NB4 (cell line): ENCODE data around the gene PCDHAC2.

Source experiments
- MYC ChIP-seq: IDR thresholded peaks from 2 replicates; pipeline ENCODE4 v1.6.1; 2011; ENCODE audit warnings: low read depth, low read length
- POLR2A ChIP-seq: IDR thresholded peaks from 2 replicates; pipeline ENCODE4 v1.6.1; 2011; ENCODE audit warnings: mild to moderate bottlenecking; ENCODE audit not compliant: insufficient read length; ENCODE audit errors: extremely low read depth
- TF ChIP-seq, protein P1 (sequence below): IDR thresholded peaks from one replicate; pipeline ENCODE4 v1.5.1; 2012; ENCODE audit warnings: low read depth, low read length
- TF ChIP-seq, protein P2 (sequence below): IDR thresholded peaks from 2 replicates; pipeline ENCODE4 v1.6.1; 2011; ENCODE audit warnings: low read depth, low read length

DNA sequence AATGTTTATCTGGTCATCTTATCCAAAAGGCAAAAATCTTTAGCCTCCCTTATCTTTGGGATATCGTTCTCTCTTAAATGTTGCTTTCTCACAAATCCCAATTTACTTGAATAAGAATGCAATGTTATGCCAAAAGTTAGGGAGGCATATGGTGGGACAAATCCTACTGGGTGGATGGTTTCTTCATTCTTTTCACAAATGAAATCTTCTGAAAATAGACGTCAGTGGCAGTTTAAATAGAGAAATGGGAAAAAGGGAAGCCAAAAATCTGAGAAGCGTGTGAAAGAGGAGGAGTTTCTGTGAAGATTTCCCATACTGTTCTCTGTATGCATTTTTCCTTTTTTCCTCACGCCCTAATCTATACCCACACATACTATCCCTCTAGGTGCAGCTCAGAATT is 42.7 kb upstream of the PCDHAC2 start:
- TF ChIP-seq, protein P1, sequence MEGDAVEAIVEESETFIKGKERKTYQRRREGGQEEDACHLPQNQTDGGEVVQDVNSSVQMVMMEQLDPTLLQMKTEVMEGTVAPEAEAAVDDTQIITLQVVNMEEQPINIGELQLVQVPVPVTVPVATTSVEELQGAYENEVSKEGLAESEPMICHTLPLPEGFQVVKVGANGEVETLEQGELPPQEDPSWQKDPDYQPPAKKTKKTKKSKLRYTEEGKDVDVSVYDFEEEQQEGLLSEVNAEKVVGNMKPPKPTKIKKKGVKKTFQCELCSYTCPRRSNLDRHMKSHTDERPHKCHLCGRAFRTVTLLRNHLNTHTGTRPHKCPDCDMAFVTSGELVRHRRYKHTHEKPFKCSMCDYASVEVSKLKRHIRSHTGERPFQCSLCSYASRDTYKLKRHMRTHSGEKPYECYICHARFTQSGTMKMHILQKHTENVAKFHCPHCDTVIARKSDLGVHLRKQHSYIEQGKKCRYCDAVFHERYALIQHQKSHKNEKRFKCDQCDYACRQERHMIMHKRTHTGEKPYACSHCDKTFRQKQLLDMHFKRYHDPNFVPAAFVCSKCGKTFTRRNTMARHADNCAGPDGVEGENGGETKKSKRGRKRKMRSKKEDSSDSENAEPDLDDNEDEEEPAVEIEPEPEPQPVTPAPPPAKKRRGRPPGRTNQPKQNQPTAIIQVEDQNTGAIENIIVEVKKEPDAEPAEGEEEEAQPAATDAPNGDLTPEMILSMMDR = no peak
- TF ChIP-seq MYC = no peak
- TF ChIP-seq POLR2A = no peak
- TF ChIP-seq, protein P2, sequence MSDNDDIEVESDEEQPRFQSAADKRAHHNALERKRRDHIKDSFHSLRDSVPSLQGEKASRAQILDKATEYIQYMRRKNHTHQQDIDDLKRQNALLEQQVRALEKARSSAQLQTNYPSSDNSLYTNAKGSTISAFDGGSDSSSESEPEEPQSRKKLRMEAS = no peak
